Stimulated activated CD4-positive, alpha-beta T cell treated with anti-CD3 and anti-CD28 coated beads, Interleukin-15, amount 100 ng/mL, for 1 hour (primary cell): ENCODE data around the gene ZNF44.
"Not testable (repeated sequence)": the region's sequence is repeated elsewhere in the genome, so short reads cannot be mapped to it uniquely, and the experiment has no call there.

Experiments used
- DNase-seq, 2 donors: peaks; one replicate each; pipeline ENCODE4 v3.0.0-alpha.2; 2020; ENCODE audit warnings: low read depth in 1 of 2, low spot score in 1 of 2

Gene ZNF44

DNA sequence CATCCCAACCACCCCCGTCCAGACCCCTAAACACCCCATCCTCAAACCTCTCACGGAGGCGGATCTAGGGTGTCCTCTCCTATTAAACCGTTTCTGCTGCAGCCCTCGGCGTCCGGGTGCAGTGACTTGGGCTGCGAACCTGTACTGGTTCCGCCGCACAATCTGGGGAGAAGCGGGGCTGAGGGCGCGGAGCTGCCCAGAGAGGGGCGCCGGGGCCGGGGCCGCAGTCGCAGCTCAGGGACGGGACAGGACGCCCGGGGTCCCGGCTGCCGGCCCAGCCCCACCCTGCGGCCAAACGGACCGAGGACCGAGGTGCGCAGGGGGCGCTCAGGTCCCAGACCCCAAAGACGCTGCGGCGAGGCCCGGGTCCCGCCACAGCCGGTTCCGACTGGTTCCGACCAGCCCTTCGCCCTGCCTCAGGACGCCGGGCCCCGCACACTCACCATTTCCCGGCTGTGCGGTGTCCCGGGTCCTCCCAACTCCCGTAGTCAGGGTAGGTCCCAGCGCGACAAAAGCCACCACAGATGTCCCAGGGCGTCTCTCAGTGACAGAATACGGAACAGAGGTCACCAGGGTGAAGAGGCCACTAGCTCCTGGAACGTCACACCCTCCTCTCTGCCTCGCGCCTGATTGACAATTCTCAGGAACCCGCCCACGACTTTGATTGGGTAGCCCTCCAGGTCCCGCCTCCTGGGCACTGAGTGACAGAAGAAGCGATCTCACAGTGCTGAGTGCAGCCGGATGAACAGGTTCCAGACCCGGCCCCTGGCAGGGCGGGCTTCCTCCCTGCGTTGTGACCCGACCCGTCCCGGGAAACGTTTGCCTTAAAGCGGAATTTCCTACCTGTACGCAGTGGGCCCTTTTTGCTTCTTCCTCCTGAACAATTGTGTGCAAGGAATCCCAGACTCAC, at the start of gene ZNF44:
Gene ZNF44 (minus strand): TSS at position 635 of the 910 bp plus-strand sequence. CDS start 189 bp downstream, at position 446.
- DNase-seq, result peak; percentile 87 to 89

DNA sequence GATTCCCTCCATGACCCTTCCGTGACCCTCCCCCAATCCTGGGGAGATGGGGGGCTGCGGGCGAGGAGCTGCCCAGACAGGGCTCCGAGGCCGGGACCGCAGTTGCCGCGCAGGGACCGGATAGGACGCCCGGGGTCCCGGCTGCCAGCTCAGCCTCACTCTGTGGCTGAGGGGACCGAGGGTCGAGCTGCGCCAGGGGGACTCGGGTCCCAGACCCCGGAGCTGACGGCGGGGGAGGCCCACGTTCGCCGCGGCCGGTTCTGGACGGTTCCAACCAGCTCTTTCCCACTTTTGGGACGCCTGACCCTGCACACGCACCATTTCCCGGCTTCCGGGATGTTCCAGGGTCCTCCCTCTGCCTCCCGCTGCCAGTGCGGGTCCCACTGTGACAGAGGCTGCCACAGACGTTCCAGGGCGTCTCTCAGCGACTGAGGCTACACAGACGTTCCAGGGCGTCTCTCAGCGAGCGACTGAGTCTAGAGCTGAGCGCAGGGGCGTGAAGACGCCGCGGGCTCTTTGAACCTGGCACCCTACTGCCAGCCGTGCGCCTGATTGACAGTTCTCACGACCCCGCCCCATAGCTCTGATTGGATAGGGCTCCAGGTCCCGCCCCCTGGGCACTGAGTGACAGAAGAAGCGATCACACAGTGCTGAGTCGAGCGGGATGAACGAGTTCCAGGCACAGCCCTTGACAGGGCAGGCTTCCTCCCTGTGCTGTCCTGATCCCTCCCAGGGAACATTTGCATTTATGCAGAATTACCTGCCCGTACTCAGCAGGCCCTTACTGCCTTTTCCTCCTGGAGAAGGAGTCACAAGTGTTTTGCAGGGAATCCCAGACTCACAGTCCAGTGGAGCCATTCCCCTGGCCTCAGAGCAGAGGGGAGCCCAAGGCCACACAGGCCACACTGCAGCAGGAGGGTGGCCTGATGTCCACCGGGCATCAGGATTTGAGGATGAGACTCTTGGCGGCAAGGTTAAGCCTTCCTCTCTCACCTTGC, 38.8 kb upstream of the ZNF44 start, which contains the start of gene ZNF563:
Gene ZNF563 (minus strand): TSS at position 472 of the 998 bp plus-strand sequence. CDS start 151 bp downstream, at position 321.
- DNase-seq, result peak; percentile 95 to 98

DNA sequence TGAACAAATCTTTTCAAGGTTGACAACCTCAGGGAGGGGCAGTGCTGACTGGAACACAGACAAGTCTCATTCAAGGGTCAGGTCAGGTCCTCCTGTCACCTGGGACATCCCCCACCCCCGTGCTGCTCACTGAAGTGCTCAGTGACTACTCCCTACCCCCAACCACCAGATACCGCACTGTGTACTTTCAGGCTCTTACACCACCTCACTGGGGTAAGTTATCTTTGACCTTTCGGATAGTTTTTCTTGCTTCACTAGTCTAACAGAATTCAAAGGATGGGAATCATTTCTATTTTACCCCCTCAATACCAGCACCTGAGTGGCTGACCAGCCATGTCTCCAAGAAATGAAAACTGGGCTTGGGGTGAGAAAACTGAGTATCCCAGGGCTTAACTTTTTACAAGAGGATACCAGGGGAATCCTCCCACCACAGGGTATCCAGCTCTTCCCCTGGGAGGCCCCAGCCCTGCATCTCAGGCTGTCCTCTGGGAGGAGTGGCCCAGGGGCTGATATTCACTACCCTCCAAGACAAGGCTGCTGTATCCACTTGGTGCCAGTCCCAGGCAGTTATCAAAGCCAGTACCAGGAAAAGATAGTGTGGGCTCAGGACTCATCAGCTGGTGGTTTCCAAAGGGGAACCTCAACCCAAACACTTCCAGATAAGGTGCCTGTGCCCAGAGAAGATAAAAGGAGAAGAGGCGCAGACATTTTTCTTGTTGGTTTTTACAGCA, 36.7 kb upstream of the ZNF44 start:
- peak; percentile 3 to 58 for DNase-seq

DNA sequence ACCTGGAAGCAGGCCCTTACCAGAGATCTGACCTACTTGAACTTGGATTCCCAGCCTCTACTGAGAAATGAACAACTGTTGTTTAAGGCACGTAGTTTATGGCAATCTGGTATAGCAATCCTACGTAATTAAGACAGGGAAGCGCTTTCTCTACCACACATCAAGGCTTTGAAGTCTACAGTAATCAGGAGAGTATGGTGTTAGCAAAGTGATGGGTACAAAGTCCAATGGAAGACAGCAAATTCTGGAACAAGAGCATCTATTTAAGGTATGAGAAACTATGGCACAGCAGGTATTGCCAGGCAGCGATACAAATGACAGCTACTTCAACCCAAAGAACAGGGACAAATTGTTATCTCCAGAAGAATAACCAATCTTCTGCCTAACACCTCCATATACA, 35.7 kb upstream of the ZNF44 start:
- no peak for DNase-seq

DNA sequence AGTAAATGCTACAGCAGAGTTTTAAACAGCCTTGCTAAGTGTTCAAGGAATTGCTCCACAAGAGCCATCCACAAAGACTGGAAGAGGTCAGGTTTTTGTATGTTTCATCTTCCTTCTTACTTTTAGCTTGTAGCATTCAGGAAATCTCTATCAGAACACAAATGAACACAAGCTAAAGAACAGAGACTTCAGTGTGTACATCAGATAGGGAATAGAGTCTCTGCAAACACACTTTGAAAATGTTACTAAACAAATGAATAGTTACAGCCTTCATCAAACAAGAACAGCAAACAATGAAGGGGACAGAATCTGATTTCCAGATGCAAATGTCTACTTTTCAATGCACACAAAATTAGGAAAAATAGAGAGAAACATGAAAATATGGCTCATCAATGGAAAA, 31.0 kb upstream of the ZNF44 start:
- DNase-seq, result no peak

DNA sequence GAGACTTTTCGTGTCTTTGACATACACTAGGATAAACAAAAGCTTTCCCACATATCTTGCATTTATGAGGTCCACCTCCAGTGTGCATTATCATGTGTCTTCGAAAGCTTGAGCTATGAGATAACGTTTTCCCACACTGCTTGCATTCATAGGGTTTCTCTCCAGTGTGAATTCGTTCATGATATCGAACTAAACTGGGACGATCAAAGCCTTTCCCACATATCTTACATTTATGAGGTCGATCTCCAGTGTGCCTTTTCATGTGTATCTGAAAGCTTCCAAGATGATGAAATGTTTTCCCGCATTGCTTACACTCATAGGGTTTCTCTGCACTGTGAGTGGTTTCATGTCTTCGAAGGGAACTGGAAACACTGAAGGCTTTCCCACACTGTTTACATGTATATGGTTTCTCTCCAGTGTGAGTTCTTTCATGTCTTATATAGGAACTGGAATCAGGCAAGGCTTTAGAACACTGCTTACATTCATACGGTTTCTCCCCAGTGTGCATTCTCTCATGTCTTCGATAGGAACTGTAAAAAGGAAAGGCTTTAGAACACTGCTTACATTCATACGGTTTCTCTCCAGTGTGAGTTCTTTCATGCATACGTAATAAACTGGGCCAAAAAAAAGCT, 24.2 kb upstream of the ZNF44 start:
- DNase-seq, result no peak

DNA sequence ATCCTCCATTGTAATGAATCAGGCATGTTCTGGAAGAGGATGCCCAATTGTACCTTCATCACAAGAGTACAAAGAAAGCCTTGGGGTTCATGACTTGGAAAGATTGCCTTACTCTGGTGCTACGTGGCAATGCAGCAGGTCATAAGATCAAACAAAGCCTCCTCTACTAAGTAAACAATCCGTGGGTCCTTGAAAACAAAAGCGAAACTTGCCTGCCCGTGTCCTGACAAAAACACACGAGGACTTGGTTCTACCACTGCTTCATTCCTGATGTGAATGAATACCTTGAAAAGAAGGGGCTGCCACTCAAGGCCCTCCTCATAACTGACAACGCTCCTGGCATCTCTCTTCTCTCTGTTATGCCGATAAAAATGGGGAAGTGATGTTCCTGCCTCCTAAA, 19.9 kb upstream of the ZNF44 start:
- DNase-seq, result no peak

DNA sequence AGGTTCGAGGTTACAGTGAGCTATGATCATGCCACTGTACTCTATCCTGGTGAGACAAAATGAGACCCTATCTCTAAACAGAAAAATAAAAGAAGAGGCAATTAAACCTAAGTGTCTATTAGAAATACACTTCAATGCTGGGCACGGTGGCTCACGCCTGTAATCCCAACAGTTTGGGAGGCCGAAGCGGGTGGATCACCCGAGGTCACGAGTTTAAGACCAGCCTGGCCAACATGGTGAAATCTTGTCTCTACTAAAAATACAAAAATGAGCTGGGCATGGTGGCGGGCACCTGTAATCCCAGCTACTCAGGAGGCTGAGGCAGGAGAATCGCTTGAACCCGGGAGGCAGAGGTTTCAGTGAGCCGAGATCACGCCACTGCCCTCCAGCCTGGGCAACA, 14.2 kb upstream of the ZNF44 start:
- DNase-seq, result not testable (repeated sequence)

DNA sequence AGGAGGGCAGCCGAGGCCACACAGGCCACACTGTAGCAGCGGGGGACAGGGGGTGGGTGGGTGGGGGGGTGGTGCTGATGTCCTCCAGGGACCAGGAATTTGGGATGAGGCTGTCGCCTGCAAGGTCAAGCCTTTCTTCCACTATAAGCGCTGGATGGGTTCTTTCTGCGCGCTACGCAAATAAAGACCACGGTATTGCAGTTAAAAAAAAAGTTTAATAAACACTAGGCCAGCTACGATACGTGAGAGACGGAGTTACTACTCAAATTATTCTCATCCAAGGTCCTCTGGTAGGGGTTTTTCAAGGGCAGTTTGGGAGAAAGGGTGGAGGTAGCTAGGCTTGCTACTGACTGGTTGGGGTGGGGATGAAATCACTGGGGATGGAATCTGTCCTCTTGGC, 508 bp upstream of the ZNF44 start:
- no peak for DNase-seq

DNA sequence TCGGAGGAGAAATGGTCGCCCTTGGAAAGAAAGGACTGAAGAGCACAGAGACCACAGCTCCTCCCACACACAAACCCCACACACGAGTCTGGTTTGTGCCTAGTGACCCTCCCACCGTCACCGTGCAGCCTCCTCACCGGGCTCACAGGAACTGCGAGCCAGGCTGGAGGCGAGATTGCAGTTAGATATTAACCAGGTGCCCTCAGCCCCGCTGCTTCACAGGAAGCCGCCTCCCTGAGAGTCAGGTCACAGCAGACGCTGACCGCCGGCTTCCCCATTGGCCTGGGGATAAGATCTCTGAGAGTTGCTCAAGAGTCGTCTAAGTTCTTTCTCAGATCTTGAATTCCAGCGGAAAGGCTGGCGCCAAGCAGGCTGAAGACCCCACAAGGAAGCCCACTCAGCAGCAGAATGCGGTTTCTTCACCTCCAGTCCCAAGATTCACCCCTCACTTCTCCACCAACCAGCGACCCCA, 870 bp downstream of the ZNF44 start:
- DNase-seq, result peak in 1 of 2 donors; percentile 29

DNA sequence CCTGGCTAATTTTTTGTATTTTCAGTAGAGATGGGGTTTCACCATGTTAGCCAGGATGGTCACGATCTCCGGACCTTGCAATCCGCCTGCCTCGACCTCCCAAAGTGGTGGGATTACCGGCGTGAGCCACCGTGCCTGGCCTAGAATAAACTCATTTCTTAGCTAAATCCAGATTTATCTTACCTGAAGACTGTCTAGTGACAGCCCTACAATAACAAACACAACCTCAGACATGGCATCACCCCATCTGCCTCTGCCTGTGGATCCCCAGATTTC, 5.0 kb downstream of the ZNF44 start:
- no peak for DNase-seq

DNA sequence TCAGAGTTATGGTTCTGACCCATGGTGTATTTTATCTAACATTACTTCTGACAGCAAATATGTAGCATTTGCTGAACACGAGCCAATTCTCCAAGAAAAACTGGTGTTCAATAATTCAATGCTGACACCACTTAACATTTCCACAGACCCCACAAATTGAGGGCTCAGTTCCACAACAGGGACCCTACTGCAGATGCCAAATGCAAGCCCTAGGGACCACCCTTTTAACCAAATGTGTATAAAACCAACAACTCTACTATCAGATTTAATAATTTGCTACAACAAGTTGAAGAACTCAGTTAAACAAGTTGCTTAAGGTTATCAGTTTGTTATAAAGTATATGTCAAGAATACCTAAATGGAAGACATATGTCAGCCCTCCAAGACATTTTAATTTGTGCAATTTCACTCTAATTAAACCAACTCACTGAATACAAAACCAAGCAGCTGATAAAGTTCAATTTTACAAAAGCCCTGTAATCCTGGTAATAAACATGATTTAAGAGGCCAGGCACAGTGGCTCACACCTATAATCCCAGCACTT, 6.7 kb downstream of the ZNF44 start:
- no peak for DNase-seq

DNA sequence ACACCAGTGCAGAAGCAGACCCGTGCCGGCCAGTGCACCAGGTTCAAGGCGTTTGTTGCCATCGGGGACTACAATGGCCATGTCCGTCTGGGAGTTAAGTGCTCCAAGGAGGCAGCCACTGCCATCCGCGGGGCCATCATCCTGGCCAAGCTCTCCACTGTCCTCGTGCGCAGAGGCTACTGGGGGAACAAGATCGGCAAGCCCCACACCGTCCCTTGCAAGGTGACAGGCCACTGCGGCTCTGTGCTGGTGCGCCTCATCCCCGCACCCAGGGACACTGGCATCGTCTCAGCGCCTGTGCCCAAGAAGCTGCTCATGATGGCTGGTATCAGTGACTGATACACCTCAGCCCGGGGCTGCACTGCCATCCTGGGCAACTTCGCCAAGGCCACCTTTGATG, 10.1 kb downstream of the ZNF44 start:
- DNase-seq, result no peak

DNA sequence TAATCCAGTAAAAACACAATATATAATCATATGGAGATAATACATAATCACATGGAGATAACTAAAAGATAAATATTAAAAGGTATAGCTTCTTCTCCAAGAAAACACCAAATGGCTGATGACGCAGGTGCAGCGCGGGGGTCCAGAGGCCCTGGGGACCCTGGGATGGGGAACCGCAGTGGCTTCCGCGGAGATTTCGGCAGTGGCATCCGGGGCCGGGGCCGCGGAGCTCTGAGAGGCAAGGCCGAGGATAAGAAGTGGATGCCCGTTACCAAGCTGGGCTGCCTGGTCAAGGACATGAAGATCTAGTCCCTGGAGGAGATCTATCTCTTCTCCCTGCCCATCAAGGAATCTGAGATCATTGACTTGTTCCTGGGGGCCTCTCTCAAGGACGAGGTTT, 10.5 kb downstream of the ZNF44 start:
- no peak for DNase-seq

DNA sequence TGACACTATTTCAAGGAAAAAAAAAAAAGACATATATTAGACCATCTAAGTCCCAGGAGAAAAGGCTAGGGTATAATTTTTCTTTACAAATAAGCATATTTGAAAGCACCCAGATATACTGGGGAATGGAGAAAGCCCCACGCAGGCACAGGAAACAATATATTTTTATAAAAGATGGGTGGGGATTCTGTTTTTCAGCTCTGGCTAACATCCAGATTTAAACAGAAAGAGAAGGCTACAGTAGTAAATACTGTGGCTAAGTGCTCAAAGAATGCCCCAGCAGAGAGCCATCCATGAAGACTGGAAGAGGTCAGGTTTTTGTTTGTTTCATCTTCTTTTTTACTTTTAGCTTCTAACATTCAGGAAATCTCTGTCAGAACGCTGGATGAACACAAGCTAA, 16.0 kb downstream of the ZNF44 start:
- no peak for DNase-seq

DNA sequence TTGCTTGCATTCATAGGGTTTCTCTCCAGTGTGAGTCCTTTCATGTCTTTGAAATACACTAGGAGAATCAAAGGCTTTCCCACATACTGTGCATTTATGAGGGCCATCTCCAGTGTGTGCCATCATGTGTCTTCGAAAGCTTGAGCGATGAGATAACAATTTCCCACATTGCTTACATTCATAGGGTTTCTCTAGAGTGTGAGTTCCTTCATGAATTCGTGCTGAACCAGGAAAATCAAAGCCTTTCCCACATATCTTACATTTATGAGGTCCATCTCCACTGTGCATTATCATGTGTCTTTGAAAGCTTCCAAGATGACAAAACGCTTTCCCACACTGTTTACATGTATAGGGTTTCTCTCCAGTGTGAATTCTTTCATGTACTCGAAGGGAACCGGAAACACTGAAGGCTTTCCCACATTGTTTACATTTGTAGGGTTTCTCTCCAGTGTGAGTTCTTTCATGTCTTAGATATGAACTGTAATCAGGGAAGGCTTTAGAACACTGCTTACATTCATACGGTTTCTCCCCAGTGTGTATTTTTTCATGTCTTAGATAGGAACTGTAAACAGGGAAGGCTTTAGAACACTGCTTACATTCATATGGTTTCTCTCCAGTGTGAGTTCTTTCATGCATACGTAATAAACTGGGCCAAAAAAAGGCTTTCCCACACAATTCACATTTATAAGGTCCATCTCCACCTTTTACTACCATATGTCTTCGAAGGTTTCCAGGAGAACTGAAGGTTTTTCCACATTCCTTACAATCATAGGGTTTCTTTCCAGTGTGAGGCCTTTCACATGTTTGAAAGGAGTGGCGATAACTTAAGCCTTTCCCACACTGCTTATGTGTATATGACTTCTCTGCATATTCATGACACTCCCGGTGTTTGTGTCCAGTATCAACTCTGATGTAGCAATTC, 21.4 kb downstream of the ZNF44 start:
- no peak for DNase-seq

DNA sequence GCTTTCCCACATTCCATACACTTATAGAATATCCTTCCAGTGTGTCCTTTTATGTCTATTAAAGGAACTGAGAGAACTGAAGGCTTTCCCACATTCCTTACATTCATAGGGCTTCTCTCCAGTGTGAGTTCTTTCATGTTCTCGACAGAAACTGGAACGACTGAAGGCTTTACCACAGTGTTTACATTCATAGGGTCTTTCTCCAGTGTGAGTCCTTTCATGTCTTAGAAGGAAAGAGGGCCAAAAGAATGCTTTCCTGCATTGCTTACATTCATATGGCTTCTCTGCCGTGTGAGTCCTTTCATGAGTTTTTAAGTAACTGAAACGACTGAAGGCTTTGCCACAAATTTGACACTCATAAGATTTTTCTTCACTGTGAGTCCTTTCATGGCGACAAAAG, 22.3 kb downstream of the ZNF44 start:
- DNase-seq, result no peak

DNA sequence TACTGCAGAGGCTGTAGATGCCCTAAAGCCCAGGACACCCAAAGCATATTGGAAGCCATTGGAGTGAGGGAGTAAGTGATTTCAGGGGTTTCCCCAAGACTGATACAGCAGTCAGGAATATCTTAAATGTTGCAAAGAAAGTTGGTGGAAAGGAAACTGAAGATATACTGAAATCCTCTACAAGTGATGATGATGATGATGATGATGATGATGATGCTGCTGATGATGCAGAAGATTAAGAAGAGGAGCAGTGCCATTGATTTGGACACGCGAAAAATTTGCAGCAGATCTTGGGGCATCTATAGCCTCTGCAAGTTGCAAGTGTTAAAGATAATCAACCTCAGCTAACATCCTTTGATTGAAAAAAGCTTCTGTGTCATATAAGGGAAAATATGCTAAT, 23.8 kb downstream of the ZNF44 start:
- no peak for DNase-seq
